ENCODE results near the gene BRAP. TPM values are rescaled to one million over a fixed set of nuclear protein-coding genes. Genes with fewer than 3 reads are reported as not detected.
"Not testable (repeated sequence)": the region's sequence is repeated elsewhere in the genome, so short reads cannot be mapped to it uniquely, and the experiment has no call there.

Gene BRAP
- total RNA-seq, 2 experiments from 2014 or later: 14.7 to 16.9 TPM

DNA sequence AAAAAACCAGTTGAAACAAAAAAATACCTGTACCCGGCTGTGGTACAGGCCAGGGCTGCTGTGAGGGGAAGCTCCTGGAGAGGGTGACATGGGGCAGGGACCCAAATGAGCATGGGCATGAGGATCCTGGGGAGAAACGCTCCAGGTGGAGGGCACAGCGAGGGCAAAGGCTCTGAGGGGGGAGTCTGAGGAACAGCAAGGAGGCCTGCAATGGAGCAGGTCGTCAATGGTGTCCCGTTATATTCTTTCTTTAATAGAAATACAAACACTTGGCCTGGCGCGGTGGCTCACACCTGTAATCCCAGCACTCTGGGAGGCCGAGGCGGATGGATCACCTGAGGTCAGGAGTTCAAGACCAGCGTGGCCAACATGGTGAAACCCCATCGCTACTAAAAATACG, 84.8 kb downstream of the BRAP start:
- not testable (repeated sequence) for H3K36me3 Mint-ChIP-seq (ENCODE audit: low read depth); H3K27ac Mint-ChIP-seq
- CTCF ChIA-PET: interaction anchor here (0.6 kb wide), 1 partner anchor 13 kb away, joined by 3 read pairs; no protein-coding TSS in a partner anchor

DNA sequence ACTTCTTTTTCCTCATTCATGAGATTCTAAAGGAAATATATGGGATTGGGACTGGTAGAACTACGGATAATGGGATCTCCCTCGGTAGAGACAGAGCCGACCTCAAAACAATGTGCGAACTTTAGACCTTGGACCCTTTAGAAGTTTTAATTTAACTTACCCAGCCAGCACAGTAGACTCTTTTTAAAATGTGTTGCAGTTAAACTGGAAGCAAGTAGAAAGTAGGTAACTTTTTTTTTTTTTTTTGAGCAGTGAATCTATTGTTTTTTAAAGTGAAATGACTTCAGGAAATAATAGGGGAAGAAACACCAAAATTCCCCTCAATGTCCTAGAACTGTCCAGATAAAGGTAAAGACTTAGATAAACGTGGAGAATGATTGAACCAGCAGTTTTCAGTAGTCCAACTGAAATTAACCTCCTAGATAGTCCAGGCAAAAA, 85.5 kb downstream of the BRAP start:
- intact Hi-C loops (cut with micrococcal nuclease): no loop called here
- CTCF ChIA-PET: no interaction called here
- DNase-seq: no peak
- H3K27ac Mint-ChIP-seq: peak overlapping the region; percentile 85
- H3K4me1 Mint-ChIP-seq (ENCODE audit: low read depth): peaks cover 19% of the 10 kb centered on the region
- peak overlapping the region; percentile 83 for H3K4me3 Mint-ChIP-seq
- H3K9me3 Mint-ChIP-seq: no peaks in the 10 kb centered on the region
- H3K36me3 Mint-ChIP-seq (ENCODE audit: low read depth): no peaks in the 10 kb centered on the region
- H3K27me3 Mint-ChIP-seq (ENCODE audit: low read depth): no peaks in the 10 kb centered on the region

More for the DNA sequence above, 84.8 kb downstream of the BRAP start:
- DNase-seq; H3K27me3 Mint-ChIP-seq (ENCODE audit: low read depth); intact Hi-C loops (cut with micrococcal nuclease); H3K4me3 Mint-ChIP-seq; H3K9me3 Mint-ChIP-seq: not testable (repeated sequence)
- peaks cover 13% of the 10 kb centered on the region for H3K4me1 Mint-ChIP-seq (ENCODE audit: low read depth)

DNA sequence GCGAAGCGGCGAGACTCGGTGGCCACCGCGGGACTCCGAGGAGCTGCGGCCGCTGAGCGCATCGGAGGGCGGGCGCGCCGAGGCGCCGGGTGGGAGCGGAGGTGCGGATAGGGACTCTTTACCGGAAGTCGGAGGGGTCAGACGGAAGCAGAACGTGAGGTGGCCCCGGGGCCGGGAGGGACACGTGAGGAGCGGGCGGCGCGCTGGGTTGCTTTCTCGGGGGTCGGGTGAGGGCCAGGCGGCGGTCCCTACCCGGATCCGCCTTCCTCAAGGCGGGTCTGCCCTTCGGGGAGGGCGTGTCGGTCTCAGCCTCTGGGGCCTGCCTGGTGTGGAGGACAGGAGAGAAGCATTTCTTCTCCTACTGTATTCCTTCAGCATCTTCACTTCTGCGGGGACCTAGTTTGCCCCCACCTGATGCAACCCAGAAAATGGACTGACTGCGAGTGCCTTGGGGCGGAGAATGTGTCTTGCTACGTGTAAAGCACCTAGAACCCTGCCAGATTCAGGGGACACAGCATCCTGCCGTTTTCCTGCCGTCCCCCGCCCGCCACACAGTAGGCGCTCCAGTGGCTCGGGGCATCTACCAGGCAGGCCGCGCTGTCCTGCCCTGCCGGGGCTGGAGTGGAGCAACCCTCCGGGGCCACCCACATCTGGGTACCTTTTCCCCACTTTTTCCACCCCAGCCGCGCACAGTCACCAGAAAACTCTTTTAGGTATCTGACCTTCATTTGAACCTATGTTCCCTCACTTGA, 86.1 kb downstream of the BRAP start:
- peaks cover 2% of the 10 kb centered on the region for H3K36me3 Mint-ChIP-seq (ENCODE audit: low read depth)
- H3K4me1 Mint-ChIP-seq (ENCODE audit: low read depth): peaks cover 25% of the 10 kb centered on the region
- CTCF ChIA-PET: no interaction called here
- intact Hi-C loops (cut with micrococcal nuclease): loop anchor here (1.0 to 10.0 kb wide), 5 partner anchors 52 to 815 kb away; partner anchors contain the start of genes ERP29, MAPKAPK5, PTPN11 and SH2B3
- H3K27ac Mint-ChIP-seq: peak overlapping the region; percentile 85
- H3K4me3 Mint-ChIP-seq: peak overlapping the region; percentile 83
- H3K27me3 Mint-ChIP-seq (ENCODE audit: low read depth): no peaks in the 10 kb centered on the region
- peak; percentile 83 for DNase-seq
- H3K9me3 Mint-ChIP-seq: no peaks in the 10 kb centered on the region

DNA sequence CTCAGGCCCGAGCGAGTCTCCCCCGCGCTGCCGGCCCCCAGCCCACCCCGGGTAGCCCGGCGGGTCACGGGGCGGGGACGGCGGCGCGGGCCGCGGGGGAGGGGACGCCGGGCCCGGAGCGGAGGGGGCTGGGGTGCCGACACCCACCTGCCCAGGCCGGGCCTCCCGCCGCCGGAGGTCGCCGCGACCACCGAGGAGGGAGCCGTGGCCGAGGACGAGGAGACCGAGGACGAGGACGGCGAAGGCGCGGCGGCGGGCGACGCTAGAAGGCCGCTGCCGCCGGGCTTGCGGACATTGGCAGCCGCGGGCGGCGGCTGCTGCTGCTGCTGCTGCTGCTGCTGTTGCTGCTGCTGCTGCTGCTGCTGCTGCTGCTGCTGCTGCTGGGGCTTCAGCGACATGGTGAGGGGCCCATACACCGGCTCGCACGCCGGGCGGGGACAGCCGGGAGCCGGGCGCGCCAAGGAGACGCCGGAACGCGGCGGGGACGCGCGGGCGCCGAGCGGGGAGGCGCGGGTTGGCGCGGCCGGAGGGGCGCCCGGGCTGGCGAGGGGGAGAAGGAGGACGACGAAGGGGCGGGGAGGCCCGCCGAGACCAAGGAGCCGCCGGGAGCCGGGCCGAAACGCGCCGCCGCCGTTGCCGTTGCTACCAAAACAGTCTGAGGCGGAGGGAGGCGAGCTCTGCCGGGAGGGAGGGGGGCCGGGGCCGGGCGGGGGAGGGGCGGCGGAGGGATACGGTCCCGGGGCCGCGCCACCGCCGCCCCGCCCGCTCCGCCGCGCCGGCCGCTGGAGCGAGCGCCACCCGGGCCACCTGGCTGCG, 86.9 kb downstream of the BRAP start, which contains the start of gene ATXN2:
Gene ATXN2, minus strand, starts transcription at position 679 of the 816 bp plus-strand sequence. Its CDS starts 281 bp downstream, at position 398.
- CTCF ChIA-PET: no interaction called here
- Mint-ChIP-seq H3K4me1 (ENCODE audit: low read depth) (peaks cover 32% of the 10 kb centered on the region), H3K9me3 (no peaks in the 10 kb centered on the region), H3K4me3 (peak within 1 kb of the TSS; percentile 95), H3K27me3 (ENCODE audit: low read depth) (no peaks in the 10 kb centered on the region), H3K27ac (peak within 1 kb of the TSS; percentile 85), H3K36me3 (ENCODE audit: low read depth) (peaks cover 2% of the 10 kb centered on the region)
- intact Hi-C loops (cut with micrococcal nuclease): loop anchor here (1.0 to 10.0 kb wide), 5 partner anchors 52 to 816 kb away; partner anchors contain the start of genes ERP29, MAPKAPK5, PTPN11 and SH2B3
- DNase-seq: peak; percentile 56

DNA sequence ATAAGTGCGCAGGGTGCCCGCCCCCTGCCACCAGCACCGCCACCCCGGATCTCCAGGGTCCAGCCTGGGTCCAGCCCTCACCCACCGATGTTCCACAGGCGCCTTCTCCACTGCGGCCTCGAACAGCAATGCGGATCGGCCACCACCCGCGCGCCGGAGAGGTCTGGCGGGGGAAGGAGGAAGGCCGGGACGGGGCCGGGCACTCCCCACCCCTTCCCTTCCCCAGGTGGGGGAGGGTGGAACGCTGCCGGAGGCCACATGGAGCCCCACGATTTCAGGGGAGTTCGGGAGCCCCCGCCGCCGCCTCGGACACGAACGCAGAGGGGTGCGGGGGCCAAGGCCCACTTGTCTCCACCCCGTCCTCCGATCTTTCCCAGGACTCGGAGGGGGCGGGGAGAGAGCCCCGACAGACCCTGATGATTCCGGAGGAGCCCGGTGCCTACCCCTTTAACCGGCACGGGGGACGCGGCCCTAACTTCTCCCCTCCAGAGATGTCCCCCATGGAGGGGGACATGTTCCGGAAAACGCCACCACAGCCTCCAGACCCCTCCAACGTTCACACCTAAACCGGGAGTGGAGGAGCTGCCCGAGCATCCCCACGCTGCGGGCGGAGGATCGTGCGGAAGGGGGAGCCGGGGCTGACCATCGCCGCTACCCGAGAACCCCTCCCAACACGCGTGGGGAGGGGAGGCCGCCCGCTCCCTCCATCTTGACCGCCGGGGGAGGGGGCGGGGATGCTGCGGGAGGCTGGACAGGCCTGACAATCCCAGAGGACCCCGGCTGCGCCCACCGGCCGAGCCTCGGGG, 87.7 kb downstream of the BRAP start:
- intact Hi-C loops (cut with micrococcal nuclease): loop anchor here (2.0 to 10.0 kb wide), 5 partner anchors 51 to 817 kb away; partner anchors contain the start of genes BRAP, ERP29, PTPN11 and SH2B3
- peak overlapping the region; percentile 83 for H3K27ac Mint-ChIP-seq
- peaks cover 34% of the 10 kb centered on the region for H3K4me1 Mint-ChIP-seq (ENCODE audit: low read depth)
- peak overlapping the region; percentile 95 for H3K4me3 Mint-ChIP-seq
- no peaks in the 10 kb centered on the region for H3K27me3 Mint-ChIP-seq (ENCODE audit: low read depth)
- peak; percentile 33 for DNase-seq
- H3K9me3 Mint-ChIP-seq: no peaks in the 10 kb centered on the region
- peaks cover 2% of the 10 kb centered on the region for H3K36me3 Mint-ChIP-seq (ENCODE audit: low read depth)
- CTCF ChIA-PET: no interaction called here

GRCh38 chr12:111596985-111597830, 88.5 kb downstream of the BRAP start:
- intact Hi-C loops (cut with micrococcal nuclease): loop anchor here (2.0 to 10.0 kb wide), 4 partner anchors 50 to 818 kb away; partner anchors contain the start of genes BRAP, ERP29, PTPN11 and TMEM116
- Mint-ChIP-seq H3K4me1 (ENCODE audit: low read depth) (peaks cover 38% of the 10 kb centered on the region), H3K27me3 (ENCODE audit: low read depth) (no peaks in the 10 kb centered on the region), H3K4me3 (peak overlapping the region; percentile 95), H3K36me3 (ENCODE audit: low read depth) (peaks cover 2% of the 10 kb centered on the region), H3K27ac (peak overlapping the region; percentile 83), H3K9me3 (no peaks in the 10 kb centered on the region)
- peak; percentile 32 for DNase-seq
- CTCF ChIA-PET: no interaction called here

DNA sequence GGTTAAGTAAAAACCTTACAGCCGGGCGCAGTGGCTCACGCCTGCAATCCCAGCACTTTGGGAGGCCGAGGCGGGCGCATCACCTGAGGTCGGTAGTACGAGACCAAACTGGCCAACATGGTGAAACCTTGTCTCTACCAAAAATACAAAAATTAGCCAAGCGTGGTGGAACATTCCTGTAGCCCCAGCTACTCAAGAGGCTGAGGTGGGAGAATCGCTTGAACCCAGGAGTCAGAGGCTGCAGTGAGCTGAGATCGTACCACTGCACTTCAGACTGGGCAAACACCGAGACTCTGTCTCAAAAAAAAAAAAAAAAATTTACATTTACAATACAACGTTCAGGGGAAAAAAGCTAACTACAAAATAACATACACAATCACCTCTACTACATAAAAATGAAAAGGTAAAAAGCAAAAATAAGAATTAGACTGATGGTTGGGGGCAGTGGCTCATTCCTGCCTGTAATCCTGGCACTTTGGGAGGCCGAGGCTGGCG, 90.4 kb downstream of the BRAP start:
- H3K36me3 Mint-ChIP-seq (ENCODE audit: low read depth); DNase-seq; H3K9me3 Mint-ChIP-seq; H3K4me3 Mint-ChIP-seq; H3K27me3 Mint-ChIP-seq (ENCODE audit: low read depth); H3K27ac Mint-ChIP-seq: not testable (repeated sequence)
- intact Hi-C loops (cut with micrococcal nuclease): loop anchor here (5.0 to 10.0 kb wide), 3 partner anchors 48 to 819 kb away; partner anchors contain the start of genes ERP29, PTPN11 and TMEM116
- peaks cover 38% of the 10 kb centered on the region for H3K4me1 Mint-ChIP-seq (ENCODE audit: low read depth)
- CTCF ChIA-PET: interaction anchor here (0.6 to 0.8 kb wide), 3 partner anchors 14 to 73 kb away, joined by 3 to 4 read pairs (median 3); no protein-coding TSS in a partner anchor

Other genes with a start within 250 kb of the BRAP start
- 10 to 100 TPM; 30.6 to 31.5 TPM for gene ATXN2, start 86.6 kb downstream of the BRAP start, total RNA-seq
- 10 to 100 TPM; 19.0 to 21.7 TPM for gene ACAD10, start 97 bp upstream of the BRAP start, total RNA-seq
- 1 to 10 TPM; 4.0 to 4.6 TPM for gene ALDH2, start 81.0 kb upstream of the BRAP start, total RNA-seq
- gene MAPKAPK5, start 156.3 kb upstream of the BRAP start, total RNA-seq: 10 to 100 TPM; 41.9 to 43.6 TPM

Measured in activated naive CD4-positive, alpha-beta T cell treated with anti-CD3 and anti-CD28 coated beads for 36 hours (primary cell).